ENCODE results near the gene POLR2M.

The POLR2M gene

GRCh38 chr15:57691082-57691481, 15.4 kb upstream of the POLR2M start:
- no peak for DNase-seq (ENCODE audit: low read depth in 2 of 2)

DNA sequence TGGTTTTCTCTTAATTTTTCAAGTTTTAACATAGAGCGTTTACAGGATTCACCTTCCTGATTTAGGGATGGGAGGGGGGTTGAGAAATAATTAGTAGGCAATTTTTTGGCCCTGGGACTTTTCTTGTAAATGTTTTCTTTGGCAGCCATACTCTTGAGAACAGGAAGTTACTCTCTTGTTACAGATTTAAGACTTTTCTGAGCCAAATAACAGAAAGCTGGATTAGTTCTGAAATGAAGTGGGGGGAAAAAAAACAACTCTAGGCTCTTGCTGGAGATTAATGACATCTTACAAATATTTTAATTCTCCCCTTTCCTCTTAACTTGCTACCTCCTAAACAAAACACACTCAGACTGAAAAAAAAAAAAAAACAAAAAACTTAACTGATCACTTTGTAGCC, 13.8 kb upstream of the POLR2M start:
- no peak for DNase-seq (ENCODE audit: low read depth in 2 of 2)

- DNase-seq (ENCODE audit: low read depth in 2 of 2) = no peak
These were observed 12.2 kb upstream of the POLR2M start for GRCh38 chr15:57694279-57694678.

DNA sequence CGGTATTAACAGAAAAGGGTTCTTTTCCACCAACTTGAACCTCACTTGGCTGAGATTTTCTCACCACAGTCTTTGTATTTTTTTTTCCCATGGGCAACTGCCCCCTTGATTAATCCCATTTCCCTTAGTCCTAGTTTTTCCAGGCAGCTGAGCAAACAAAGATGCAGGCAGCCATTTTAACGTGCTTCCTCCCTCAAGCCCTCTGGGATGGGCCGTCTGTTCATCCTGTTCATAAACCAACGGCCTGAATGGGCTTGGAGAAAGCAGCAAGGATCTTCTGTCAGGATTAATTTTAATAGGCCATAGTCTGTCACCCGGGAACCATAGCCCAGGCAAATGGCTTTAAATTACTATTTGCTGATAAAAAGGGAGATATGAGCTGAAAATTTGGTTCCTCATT, 10.4 kb upstream of the POLR2M start:
- no peak for DNase-seq (ENCODE audit: low read depth in 2 of 2)

DNA sequence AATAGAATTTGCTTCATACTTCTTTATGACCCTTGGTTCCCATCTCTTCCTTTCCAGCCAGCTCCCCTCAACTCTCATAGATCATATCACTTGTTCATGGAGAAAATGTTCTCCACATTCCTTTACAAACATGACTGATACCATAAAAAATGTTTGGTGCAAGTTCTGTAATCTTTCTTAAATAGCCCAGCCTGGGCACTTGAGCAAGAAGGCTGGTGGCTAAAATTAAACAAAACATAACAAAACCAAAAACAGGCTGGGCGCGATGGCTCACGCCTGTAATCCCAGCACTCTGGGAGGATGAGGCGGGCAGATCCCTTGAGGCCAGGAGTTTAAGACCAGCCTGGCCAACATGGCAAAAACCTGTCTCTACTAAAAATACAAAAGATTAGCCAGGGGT, 8.9 kb upstream of the POLR2M start:
- no peak for DNase-seq (ENCODE audit: low read depth in 2 of 2)

- DNase-seq (ENCODE audit: low read depth in 2 of 2) = no peak
These were observed 8.3 kb upstream of the POLR2M start for GRCh38 chr15:57698243-57698642.

DNA sequence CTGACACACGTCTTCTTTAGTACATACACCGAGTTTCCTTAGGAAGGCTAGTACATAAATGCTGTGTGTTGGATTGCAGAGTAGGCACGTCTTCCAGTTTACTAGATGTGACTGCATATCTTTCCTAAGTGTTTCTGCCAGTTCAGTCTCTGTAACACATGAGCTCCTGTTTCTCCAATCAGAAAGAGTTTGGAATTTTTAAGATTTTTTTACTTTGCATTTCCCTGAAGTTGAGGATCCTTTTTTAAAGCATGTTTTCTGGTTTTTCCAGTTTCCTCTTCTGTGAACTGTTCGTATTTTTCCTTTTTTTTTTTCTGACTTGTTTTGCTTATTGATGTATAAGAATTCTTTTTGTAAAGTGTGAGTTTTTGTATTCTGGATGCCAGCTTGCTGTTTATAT, 7.5 kb upstream of the POLR2M start:
- no peak for DNase-seq (ENCODE audit: low read depth in 2 of 2)

GRCh38 chr15:57703387-57703786, 3.1 kb upstream of the POLR2M start:
- no peak for DNase-seq (ENCODE audit: low read depth in 2 of 2)

DNA sequence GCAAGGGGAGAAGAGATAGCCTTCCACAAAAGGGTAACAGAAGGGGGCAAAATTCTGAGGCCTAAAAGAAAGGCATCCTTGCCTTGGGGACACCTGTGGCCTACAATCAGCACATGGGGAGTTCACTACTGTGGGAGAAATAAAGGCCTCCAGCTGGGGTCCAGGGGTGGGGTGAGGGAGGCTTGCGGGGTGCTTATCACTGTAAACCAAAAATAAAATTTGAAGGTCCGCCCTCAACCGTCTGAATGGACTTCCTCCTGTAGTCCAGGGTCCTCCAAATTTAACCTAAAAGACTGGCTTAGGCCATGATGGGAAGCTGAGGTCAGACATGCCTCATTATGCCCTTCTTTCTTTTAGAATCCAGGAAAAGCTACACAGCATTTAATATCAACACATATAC, 2.1 kb upstream of the POLR2M start:
- no peak for DNase-seq (ENCODE audit: low read depth in 2 of 2)

DNA sequence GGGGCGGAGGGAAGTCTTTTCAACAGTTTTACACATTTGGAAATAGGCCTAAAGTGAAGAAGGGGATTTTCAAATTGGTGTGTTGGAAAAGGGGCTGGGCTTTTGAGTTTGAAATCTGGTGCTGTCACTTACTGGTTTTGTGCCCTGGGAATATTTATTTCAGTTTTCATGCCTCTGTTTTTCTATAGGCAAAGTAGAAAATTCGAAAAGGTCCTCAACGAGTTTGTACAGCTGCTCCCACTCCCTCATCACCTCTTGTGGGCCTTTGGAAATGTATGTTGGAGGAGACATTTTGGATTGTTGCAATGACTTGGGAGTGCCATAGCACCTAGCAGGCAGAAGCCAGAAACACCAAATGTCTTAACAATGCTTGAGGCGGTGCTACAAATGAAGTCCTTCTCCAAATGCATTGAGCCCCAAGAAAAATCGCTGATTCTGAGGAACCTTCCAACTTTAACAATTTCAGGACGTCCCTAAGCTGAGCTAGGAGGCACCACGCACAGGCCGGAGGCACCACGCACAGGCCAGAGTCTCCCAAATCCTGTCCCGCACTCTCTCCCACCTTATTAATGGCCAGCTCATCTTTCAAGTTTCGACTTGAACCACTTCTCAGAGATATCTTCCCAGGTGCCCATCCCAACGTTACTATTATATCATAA, 639 bp upstream of the POLR2M start:
- no peak for DNase-seq (ENCODE audit: low read depth in 2 of 2)

- DNase-seq (ENCODE audit: low read depth in 2 of 2) = no peak
These were observed 1.5 kb downstream of the POLR2M start for GRCh38 chr15:57708047-57708446.

DNA sequence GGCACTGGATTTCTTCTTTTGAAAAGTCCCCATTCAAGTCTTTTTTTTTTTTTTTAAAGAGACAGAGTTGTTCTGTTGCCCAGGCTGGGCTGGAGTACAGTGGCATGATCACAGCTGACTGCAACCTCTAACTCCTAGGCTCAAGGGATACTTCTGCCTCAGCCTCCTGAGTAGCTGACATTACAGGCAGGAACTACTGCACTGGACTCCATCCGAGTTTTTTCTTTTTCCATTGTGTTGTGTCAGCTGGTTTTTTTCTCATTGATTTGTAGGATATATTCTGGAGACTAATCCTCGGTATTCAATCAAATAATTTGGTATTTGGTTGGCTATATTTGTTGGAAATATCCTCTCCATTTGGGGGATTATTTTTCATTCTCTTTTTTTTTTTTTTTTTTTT, 11.8 kb downstream of the POLR2M start:
- DNase-seq (ENCODE audit: low read depth in 2 of 2) = no peak

DNA sequence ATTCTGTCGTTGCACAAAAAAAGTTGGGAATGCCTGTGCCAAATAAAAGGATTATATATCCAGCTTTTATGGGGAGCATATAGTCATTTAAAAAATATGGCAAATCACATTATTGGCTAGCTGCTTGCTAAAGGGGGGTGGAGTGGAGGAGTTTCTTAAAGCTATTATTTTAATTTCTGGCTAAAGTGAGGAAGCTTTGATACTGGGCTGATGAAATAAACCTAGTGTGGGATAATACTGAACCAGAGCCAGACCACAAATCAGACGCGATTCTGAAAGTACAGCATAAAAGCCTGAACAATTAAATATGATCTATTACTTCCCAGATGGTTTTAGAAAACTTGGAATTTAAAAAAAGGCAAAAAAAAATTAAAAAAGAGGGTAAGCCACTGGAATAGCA, 14.4 kb downstream of the POLR2M start:
- DNase-seq (ENCODE audit: low read depth in 2 of 2) = no peak

DNA sequence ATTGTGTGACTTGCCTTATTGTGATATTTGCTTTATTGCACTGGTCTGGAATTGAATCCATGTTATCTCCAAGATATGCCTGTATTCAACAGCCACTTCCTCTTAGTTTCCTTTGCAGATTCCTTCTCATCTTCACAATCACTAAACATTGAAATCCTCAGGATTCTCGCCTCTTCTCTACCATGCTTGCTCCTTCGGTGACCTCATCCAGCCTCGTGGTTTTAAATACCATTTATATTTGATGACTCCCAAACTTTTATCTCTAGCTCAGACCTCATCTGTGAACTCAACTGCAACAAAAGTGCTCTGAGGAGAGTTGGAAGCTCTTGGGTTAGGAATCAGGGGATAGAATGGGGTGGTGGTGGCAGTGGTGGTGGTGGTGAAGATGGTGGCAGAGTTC, 19.9 kb downstream of the POLR2M start:
- no peak for DNase-seq (ENCODE audit: low read depth in 2 of 2)

DNA sequence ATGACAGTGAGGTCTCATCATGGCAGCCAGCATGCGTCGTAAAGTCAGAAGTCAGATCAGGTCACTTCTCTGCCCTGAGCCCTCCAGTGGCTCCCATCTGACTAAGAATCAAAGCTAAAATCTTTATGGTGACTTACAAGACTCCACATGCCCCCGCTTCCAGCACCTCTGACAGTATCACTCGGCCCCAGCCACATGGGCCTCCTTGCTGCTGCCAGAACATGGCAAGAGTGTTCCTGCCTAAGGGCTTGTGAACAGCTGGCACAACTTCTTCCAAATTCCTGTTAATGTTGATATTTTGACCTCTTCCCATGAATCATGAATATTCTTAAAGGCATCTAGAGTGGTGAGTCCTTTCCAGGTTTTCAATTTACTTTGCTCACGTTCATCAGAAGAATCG, 20.5 kb downstream of the POLR2M start:
- DNase-seq (ENCODE audit: low read depth in 2 of 2) = no peak

DNA sequence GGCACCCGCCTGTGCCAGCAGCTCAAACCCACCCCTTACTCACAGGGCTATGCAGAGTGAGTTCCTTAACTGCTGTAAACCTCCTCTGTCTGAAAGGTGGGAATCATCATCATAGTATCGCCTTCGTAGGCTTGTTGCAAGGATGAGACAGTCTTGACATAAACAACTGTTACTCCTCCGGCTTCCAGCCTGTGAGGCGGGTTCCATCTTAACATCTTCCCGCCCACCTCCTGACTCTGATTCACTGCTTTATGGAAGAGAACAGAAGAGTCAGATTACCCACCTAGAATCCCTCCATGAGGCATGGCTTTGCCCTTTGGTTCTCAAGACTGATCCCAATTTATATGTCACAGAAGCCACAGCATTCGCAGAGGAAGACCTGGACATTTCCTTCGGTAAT, 21.9 kb downstream of the POLR2M start:
- no peak for DNase-seq (ENCODE audit: low read depth in 2 of 2)

- DNase-seq (ENCODE audit: low read depth in 2 of 2) = no peak
These were observed 24.4 kb downstream of the POLR2M start for GRCh38 chr15:57730876-57731275.

GRCh38 chr15:57731530-57732103, 25.1 kb downstream of the POLR2M start:
- DNase-seq (ENCODE audit: low read depth in 2 of 2) = no peak

- DNase-seq (ENCODE audit: low read depth in 2 of 2) = peak; percentile 14 to 26
These were observed 26.2 kb downstream of the POLR2M start for GRCh38 chr15:57732526-57733331.

GRCh38 chr15:57734860-57735259, 28.3 kb downstream of the POLR2M start:
- no peak for DNase-seq (ENCODE audit: low read depth in 2 of 2)

DNA sequence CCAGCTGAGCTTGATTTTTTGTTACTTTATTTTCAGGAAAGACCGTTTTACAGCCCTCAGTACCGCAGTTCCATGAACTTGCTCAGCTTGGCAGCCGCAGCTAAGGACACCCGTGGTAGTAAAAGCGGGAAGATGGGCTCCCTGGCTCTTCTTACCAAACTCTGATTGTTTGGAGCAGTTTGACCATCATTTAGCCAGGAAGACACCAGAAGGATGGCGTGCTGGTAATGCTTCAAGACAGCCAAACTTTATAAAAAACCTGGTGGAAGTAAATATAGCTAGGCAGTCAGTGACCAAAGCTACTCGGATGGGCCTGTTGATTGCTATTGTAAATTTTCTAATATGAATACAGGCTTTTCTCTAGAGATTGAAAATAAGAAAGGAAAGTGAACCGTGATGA, 28.9 kb downstream of the POLR2M start:
- no peak for DNase-seq (ENCODE audit: low read depth in 2 of 2)

DNA sequence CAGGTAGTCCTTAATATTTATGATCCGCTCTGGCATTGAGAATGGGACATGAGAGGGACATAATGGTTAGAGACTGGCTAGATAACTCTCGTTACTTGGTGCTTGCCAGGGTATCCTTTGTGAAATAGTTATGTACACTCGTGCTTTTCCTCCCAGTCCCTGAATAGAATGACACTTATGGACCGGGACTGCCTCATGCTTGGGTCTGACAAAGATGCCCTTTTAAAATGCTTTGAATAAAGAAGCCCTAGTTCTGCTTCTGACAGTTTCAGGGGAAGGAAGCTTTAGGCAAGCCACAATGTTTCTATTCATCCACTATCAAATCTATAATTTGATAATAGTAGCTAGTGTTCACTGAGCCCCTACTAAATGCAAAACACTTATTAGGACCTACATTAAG, 29.4 kb downstream of the POLR2M start:
- no peak for DNase-seq (ENCODE audit: low read depth in 2 of 2)

- no peak for DNase-seq (ENCODE audit: low read depth in 2 of 2)
These were observed 30.1 kb downstream of the POLR2M start for GRCh38 chr15:57736591-57736990.
